Aorta (tissue), 5 donors: ENCODE results near the gene SNTA1. TPM values are rescaled to one million over a fixed set of nuclear protein-coding genes. Genes with fewer than 3 reads are reported as not detected.

Experiments
- ATAC-seq: fragments of 200-7000 bp; cut with Tn5 transposase; one replicate; pipeline ENCODE4 v1.9.1; 2022; ENCODE audit warnings: moderate library complexity; ENCODE audit not compliant: low FRiP score
- DNase-seq, 2 donors: peaks; one replicate each; pipeline ENCODE4 v3.0.0-alpha.2; 2020
- H3K27ac ChIP-seq, 2 donors: one replicate each; pipeline ENCODE4 v1.5.1; 2013; ENCODE audit warnings: low read length in 2 of 2, mild to moderate bottlenecking in 2 of 2, moderate library complexity in 2 of 2, control low read depth in 1 of 2, inconsistent platforms in 1 of 2, low read depth in 1 of 2
- H3K27me3 ChIP-seq, 2 donors: one replicate each; pipeline ENCODE4 v1.6.1; 2013; ENCODE audit warnings: control low read depth in 1 of 2, low read length in 1 of 2, mild to moderate bottlenecking in 1 of 2, moderate library complexity in 1 of 2; ENCODE audit not compliant: insufficient read depth in 2 of 2, control insufficient read depth in 1 of 2
- H3K36me3 ChIP-seq, 2 donors: one replicate each; pipeline ENCODE4 v1.6.1; 2013; ENCODE audit warnings: control low read depth in 1 of 2, low read length in 1 of 2, mild to moderate bottlenecking in 1 of 2; ENCODE audit not compliant: insufficient read depth in 2 of 2, control insufficient read depth in 1 of 2
- H3K4me1 ChIP-seq, 2 donors: one replicate each; pipeline ENCODE4 v1.6.1; 2013; ENCODE audit warnings: low read length in 2 of 2, control low read depth in 1 of 2, mild to moderate bottlenecking in 1 of 2, moderate library complexity in 1 of 2; ENCODE audit not compliant: insufficient read depth in 2 of 2, control insufficient read depth in 1 of 2
- H3K4me3 ChIP-seq, 2 donors: one replicate each; pipeline ENCODE4 v1.5.1; 2013; ENCODE audit warnings: low read length in 2 of 2, control low read depth in 1 of 2, mild to moderate bottlenecking in 1 of 2
- H3K9me3 ChIP-seq: one replicate; pipeline ENCODE4 v1.6.1; 2013; ENCODE audit warnings: mild to moderate bottlenecking, low read length; ENCODE audit not compliant: control insufficient read depth
- WGBS, 2 donors: extraction: QIAGEN DNeasy Blood & Tissue Kit; methylation state at CpG; one replicate each; pipeline ENCODE4 v1.1.7; 2013; 5-methylcytosine and 5-hydroxymethylcytosine counted together
- intact Hi-C, 2 donors: fragments of 100-400 bp; cut with DNase I; formaldehyde crosslinking; loops; one replicate each; pipeline versions ENCODE4 v1.14.2 to v1.15.0; 2022
- polyA plus RNA-seq, 2 donors: library from polyadenylated mRNA; stranded (reverse); fragments of 200-250 nt; gene quantifications; one replicate each; pipeline ENCODE4 v1.2.3, GENCODE V29; 2013
- total RNA-seq, 2 donors: library from RNA; stranded (reverse); fragmentation: NEBNext Ultra II Directional; extraction: Animal tissue kit (Norgen Biotek cat#: 25700); gene quantifications; one replicate each; pipeline ENCODE4 v1.2.1, GENCODE V29; 2021
- donor health status: healthy with polysubstance abuse.
- donor health status: Bipolar disorder and iron deficiency.
- donor health status: DM: no; HTN: no; CAD: no.
- donor health status: DM: no; HTN: no; CAD: no.
- donor health status: DM: yes; HTN: yes; CAD: no.

Gene SNTA1
- total and polyA plus RNA-seq, 4 donors: 37.5 to 61.4 (median 44.8) TPM

DNA sequence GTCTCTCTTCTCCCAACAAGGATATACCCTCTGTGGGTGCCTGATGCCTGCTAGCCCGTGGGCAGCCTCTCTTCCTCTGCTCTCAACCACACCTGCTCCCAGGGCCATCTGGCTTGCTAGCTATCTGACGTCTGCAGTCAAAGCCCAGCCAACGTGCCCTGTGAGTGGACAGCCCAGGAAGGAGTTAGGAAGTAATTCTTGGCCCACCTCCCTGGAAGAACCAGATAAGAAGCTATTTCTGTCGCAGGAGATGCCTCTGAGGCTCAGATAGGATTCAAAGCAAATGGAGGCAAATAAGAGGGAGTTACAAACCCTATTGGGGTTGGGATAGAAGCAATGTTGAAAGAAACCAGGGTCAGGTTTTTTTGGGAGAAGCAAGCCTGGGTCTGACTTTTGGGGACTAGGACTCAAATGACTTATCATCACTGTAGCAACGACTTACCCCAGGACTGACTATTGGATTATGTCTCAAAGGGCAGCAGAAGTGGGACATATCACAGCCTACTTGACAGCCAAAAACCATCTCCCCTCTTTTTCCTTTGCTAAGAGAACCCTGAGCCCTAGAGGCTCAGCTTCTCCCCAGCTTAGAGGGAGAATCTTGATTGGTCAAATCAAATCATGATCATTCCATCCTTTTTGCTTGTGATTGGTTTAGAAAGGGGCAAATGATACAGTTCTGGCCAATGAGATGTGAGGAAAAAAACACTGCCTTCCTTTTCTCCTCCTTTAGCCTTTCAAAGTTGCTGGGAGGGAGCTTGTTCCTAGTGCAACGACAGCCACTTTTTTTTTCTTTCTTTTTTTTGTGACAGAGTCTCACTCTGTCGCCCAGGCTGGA, 24.2 kb downstream of the SNTA1 start:
- Histone ChIP-seq H3K27ac (peak overlapping the region in 1 of 2 donors; percentile 55), H3K4me3 (no peak overlapping the region), H3K27me3 (no peaks in the 10 kb centered on the region), H3K4me1 (peaks cover 0 to 4% of the 10 kb centered on the region in 2 donors), H3K36me3 (no peaks in the 10 kb centered on the region), H3K9me3 (no peaks in the 10 kb centered on the region)
- 13% methylated on average over 7 of the region's 7 CpGs for WGBS, 2 donors
- ATAC-seq (peak; percentile 34), DNase-seq (peak in 1 of 2 donors; percentile 77)
- intact Hi-C loops: loop anchor here (2.0 to 10.0 kb wide), 3 partner anchors 23 to 248 kb away; partner anchors contain the start of genes ACTL10 (in 1 of the 2) and SNTA1 (in 1 of the 2)

DNA sequence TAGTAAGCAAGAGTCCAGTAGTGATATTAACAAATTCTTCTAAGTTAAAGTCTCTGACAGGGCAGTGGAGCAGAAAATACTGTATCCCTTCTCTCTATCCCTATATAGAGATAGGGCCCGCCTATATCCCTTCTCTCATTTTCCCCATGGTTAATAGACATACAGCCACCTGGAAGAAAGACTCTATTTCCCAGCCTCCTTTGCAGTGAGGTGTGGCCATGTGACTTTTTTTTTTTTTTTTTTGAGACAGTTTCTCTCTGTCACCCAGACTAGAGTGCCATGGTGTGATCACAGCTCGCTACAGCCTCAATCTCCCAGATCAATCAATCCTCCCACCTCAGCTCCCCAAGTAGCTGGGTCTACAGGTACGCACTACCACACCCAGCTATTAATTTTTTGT, 25.5 kb downstream of the SNTA1 start:
- DNase-seq (no peak), ATAC-seq (no peak)
- Histone ChIP-seq H3K4me1 (peaks cover 0 to 2% of the 10 kb centered on the region in 2 donors), H3K36me3 (no peaks in the 10 kb centered on the region), H3K27me3 (no peaks in the 10 kb centered on the region), H3K4me3 (no peak overlapping the region), H3K27ac (no peak overlapping the region), H3K9me3 (no peaks in the 10 kb centered on the region)
- intact Hi-C loops: loop anchor here (2.0 to 10.0 kb wide), 3 partner anchors 25 to 249 kb away; partner anchors contain the start of genes ACTL10 (in 1 of the 2) and SNTA1 (in 1 of the 2)
- 96% methylated on average over 3 of the region's 3 CpGs for WGBS, 2 donors

DNA sequence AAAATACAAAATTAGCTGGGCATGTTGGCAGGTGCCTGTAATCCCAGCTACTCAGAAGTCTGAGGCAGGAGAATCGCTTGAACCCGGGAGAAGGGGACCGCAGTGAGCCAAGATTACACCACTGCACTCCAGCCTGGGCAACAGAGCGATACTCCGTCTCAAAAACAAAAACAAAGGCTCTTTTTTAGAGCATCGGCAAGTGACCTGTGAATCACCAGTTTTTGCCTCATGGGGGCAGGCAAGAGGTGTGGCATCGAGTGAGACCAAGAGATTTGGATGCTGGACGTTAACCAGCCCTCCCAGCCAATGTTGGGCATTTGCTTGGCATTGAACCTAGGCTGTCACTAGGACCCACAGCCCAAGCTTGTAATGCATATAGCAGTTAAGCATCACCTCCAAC, 27.6 kb downstream of the SNTA1 start:
- Histone ChIP-seq H3K27ac (no peak overlapping the region), H3K36me3 (peaks cover 0 to 5% of the 10 kb centered on the region in 2 donors), H3K27me3 (no peaks in the 10 kb centered on the region), H3K4me1 (peaks cover 0 to 2% of the 10 kb centered on the region in 2 donors), H3K9me3 (no peaks in the 10 kb centered on the region), H3K4me3 (no peak overlapping the region)
- 3 to 5% methylated on average over 8 of the region's 8 CpGs for WGBS, 2 donors
- intact Hi-C loops: loop anchor here (5.0 to 10.0 kb wide), 2 partner anchors 229 to 251 kb away; partner anchors contain the start of gene ACTL10 (in 1 of the 2)
- DNase-seq (peak; percentile 57 to 81), ATAC-seq (peak; percentile 31)

DNA sequence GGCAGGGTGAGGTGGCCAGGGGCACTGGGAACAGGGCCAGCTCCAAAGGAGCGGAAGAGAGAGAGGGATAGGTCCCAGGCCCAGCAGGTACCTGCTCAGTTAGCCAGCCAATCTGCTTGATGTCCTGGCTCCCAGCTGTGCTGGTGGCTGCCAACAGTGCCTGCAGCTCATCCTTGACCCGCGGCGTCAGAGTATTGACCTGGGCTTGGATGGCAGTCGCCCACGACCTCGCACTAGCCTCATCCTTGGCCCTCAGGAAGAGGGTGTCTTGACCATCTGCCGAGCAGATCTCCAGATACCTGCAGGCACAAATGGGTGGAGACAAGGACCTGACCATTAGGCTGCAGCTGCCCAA, 31.1 kb downstream of the SNTA1 start:
- DNase-seq (peak in 1 of 2 donors; percentile 40), ATAC-seq (no peak)
- WGBS, 2 donors: 87 to 90% methylated on average over 8 of the region's 8 CpGs
- Histone ChIP-seq H3K36me3 (peaks cover 3 to 7% of the 10 kb centered on the region in 2 donors), H3K4me1 (no peaks in the 10 kb centered on the region), H3K27me3 (no peaks in the 10 kb centered on the region), H3K27ac (no peak overlapping the region), H3K4me3 (no peak overlapping the region), H3K9me3 (no peaks in the 10 kb centered on the region)
- intact Hi-C loops: loop anchor here in 1 of 2 donors (5.0 to 10.0 kb wide), 2 partner anchors 40 to 232 kb away; no protein-coding TSS in a partner anchor

DNA sequence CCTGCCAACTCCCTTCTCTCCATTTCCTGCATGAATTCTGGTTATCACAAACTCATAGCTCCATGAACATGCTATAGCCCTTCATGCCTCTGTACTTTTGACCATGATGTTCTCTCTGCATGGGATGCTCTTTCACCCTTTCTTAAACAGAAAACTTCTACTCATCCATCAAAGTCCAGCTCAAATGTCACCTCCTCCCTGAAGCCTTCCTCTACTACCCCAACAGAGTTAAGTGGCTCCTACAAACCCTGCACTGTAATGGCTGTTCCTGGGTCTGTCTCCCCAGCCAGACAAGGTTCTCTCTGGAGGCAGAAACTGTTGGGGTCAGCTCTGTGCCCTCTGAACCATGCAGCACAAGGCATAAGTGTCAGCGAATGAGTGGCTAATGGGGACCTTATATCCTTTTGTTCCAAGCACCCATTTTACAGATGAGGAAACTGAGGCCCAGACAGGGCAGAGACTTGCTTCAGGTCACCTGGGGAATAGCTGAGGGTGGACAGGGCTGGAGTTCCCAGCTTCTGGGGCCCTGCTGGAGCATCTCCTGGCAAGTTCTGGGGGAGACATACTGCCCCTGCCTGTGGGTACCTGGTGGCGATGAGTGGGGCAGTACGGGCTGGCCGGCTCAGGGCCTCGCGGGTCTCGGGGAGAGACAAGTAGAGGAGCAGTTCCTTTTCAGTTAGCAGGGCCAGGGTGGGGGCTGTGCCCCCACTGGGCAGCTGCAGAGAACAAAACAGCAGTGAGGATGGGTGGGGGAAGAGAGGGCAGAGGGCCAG, 31.7 kb downstream of the SNTA1 start:
- Histone ChIP-seq H3K4me1 (no peaks in the 10 kb centered on the region), H3K36me3 (peaks cover 3 to 7% of the 10 kb centered on the region in 2 donors), H3K27ac (no peak overlapping the region), H3K9me3 (no peaks in the 10 kb centered on the region), H3K4me3 (no peak overlapping the region), H3K27me3 (no peaks in the 10 kb centered on the region)
- WGBS, 2 donors: 93 to 94% methylated on average over 7 of the region's 7 CpGs
- intact Hi-C loops: loop anchor here in 1 of 2 donors (5.0 to 10.0 kb wide), 2 partner anchors 40 to 233 kb away; no protein-coding TSS in a partner anchor
- ATAC-seq (no peak), DNase-seq (peak in 1 of 2 donors; percentile 57)

DNA sequence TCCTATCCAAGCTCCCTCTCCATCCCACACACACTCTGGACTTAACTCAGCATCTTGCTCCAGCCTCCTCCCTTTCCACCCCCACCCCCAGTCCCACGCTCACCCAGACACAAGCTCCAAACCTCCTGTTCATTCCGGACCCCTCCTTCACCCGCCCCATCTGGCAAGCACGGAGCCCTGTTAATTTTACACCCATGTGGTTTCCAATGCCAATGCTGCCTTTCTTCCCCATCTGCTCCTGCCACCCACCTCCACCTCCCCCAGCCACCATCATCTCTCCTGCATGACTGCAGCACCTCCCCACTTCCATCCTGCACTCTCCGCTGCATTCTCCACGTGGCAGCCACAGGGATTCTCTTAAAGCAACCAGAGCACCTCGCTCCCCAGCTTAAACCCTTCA, 32.3 kb downstream of the SNTA1 start:
- Histone ChIP-seq H3K36me3 (peaks cover 3 to 7% of the 10 kb centered on the region in 2 donors), H3K4me1 (no peaks in the 10 kb centered on the region), H3K4me3 (no peak overlapping the region), H3K9me3 (no peaks in the 10 kb centered on the region), H3K27ac (no peak overlapping the region), H3K27me3 (no peaks in the 10 kb centered on the region)
- DNase-seq (peak in 1 of 2 donors; percentile 27), ATAC-seq (no peak)
- 78 to 84% methylated on average over 7 of the region's 7 CpGs for WGBS, 2 donors
- intact Hi-C loops: loop anchor here in 1 of 2 donors (5.0 to 10.0 kb wide), 2 partner anchors 41 to 234 kb away; no protein-coding TSS in a partner anchor

DNA sequence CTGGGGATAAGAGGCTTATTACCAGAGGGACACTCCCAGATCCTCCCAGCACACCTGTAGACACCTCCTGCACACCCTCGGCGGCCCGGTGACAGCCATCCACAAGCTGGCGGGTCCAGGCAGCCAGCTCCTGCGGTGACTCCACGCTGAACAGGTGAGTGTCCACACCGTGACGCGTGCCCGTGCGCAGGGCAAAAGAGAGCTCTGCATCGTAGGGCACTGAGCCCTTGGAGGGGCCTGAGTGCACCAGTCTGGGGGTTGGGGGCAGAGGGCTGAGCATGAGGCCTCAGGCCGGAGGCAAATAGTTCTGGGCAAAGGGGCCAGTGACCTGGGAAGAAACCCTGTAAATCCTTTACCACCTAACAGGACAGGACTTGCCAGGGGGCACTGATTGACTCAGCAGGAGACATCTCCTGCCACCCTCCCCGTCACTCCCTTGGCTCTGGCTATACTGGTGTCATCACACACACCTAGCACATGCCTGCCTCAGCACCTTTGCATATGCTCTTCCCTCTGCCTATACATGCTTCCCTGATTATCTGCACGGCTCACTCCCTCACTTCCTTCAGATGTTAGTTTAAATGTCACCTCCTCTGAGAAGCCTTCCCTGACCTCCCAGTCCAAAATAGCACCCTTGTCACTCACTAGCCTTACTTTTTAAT, 33.4 kb downstream of the SNTA1 start:
- 95 to 99% methylated on average over 15 of the region's 15 CpGs for WGBS, 2 donors
- H3K4me3 ChIP-seq: no peak overlapping the region
- no peaks in the 10 kb centered on the region for H3K9me3 ChIP-seq
- DNase-seq (peak in 1 of 2 donors; percentile 59), ATAC-seq (no peak)
- intact Hi-C loops: loop anchor here in 1 of 2 donors (5.0 to 10.0 kb wide), 2 partner anchors 42 to 235 kb away; no protein-coding TSS in a partner anchor
- H3K27ac ChIP-seq: no peak overlapping the region
- no peaks in the 10 kb centered on the region for H3K27me3 ChIP-seq
- H3K36me3 ChIP-seq: peaks cover 3 to 7% of the 10 kb centered on the region in 2 donors
- no peaks in the 10 kb centered on the region for H3K4me1 ChIP-seq
